K562 (cell line): ENCODE data around the gene LIMS2. TPM values are rescaled to one million over a fixed set of nuclear protein-coding genes. Genes with fewer than 3 reads are reported as not detected.

Experiments used
- AFF1 ChIP-seq, 2 experiments: fragments of 450-650 bp; IDR thresholded peaks; 2 replicates each; pipeline ENCODE4 v1.6.1; 2018; ENCODE audit warnings: mild to moderate bottlenecking in 2 of 2, low read depth in 1 of 2; ENCODE audit not compliant: partially characterized antibody in 2 of 2
- CBX5 ChIP-seq: IDR thresholded peaks from 2 replicates; pipeline ENCODE4 v1.6.1; 2014; ENCODE audit warnings: low read depth, borderline replicate concordance
- CCAR2 ChIP-seq: fragments of 200-400 bp; formaldehyde crosslinking; IDR thresholded peaks from 2 replicates; pipeline ENCODE4 v1.6.1; 2017; ENCODE audit warnings: mild to moderate bottlenecking, low read depth, low read length
- DPF2 ChIP-seq: fragments of 450-650 bp; IDR thresholded peaks from 2 replicates; pipeline ENCODE4 v1.6.1; 2016
- ESRRB ChIP-seq: fragments of 250-450 bp; sonication (Bioruptor Pico); IDR thresholded peaks from 2 replicates; pipeline ENCODE4 v1.5.0; 2020; ENCODE audit warnings: mild to moderate bottlenecking, moderate library complexity, borderline replicate concordance
- GABPB1 ChIP-seq: sonication (generic); formaldehyde crosslinking; IDR thresholded peaks from 2 replicates; pipeline ENCODE4 v1.8.0; 2022; ENCODE audit warnings: mild to moderate bottlenecking, missing genetic modification reagents
- HDAC2 ChIP-seq: fragments of 450-650 bp; IDR thresholded peaks from 2 replicates; pipeline ENCODE4 v1.6.1; 2016; ENCODE audit warnings: mild to moderate bottlenecking
- NR2C1 ChIP-seq, 2 experiments: fragments of 450-650 bp; IDR thresholded peaks; 2 replicates each; pipeline ENCODE4 v1.6.1; 2017; ENCODE audit warnings: mild to moderate bottlenecking in 2 of 2, antibody characterized with exemption in 1 of 2, inconsistent platforms in 1 of 2, missing compliant biosample characterization in 1 of 2, missing genetic modification characterization in 1 of 2
- POLR2AphosphoS5 ChIP-seq: IDR thresholded peaks from 2 replicates; pipeline ENCODE4 v1.6.1; 2011; ENCODE audit warnings: mild to moderate bottlenecking, low read depth, low read length, moderate library complexity; ENCODE audit not compliant: control insufficient read depth, insufficient read depth
- SIX5 ChIP-seq, 2 experiments: IDR thresholded peaks; 2 replicates each; pipeline ENCODE4 v1.6.1; 2011; ENCODE audit warnings: low read length in 2 of 2, borderline replicate concordance in 1 of 2, low read depth in 1 of 2, mild to moderate bottlenecking in 1 of 2, moderate library complexity in 1 of 2; ENCODE audit not compliant: insufficient read depth in 1 of 2
- SNRNP70 ChIP-seq: fragments of 200-400 bp; formaldehyde crosslinking; optimal IDR thresholded peaks from 2 replicates; pipeline ENCODE3; 2017; ENCODE audit warnings: low read depth, low read length
- TAF1 ChIP-seq: IDR thresholded peaks from 2 replicates; pipeline ENCODE4 v1.6.1; 2011; ENCODE audit warnings: mild to moderate bottlenecking, low read length, moderate library complexity; ENCODE audit not compliant: insufficient read depth, control insufficient read depth, severe bottlenecking; ENCODE audit errors: extremely low read depth
- TFAP4 ChIP-seq: sonication (generic); formaldehyde crosslinking; IDR thresholded peaks from 2 replicates; pipeline ENCODE4 v1.8.0; 2022; ENCODE audit warnings: missing genetic modification reagents, mild to moderate bottlenecking, moderate library complexity, borderline replicate concordance
- ZBTB11 ChIP-seq, 3 experiments: fragments of 200-800 bp in 1 of 3; fragments of 250-450 bp in 1 of 3; fragments of 450-650 bp in 1 of 3; sonication (Bioruptor Pico) in 1 of 3; sonication (Bioruptor generic) in 1 of 3; formaldehyde crosslinking in 1 of 3; IDR thresholded peaks; 2 replicates each; pipeline versions ENCODE4 v1.6.1 to v1.8.0; 2016 to 2022; ENCODE audit warnings: mild to moderate bottlenecking in 2 of 3, missing genetic modification characterization in 2 of 3, missing compliant biosample characterization in 1 of 3, moderate library complexity in 1 of 3
- polyA plus RNA-seq, 8 experiments: library from polyadenylated mRNA; depleted of rRNA in 4 of 8; stranded (reverse) in 5 of 8; unstranded in 3 of 8; fragments of >200 nt; fragmentation: Nextera tagmentation in 2 of 8; fragmentation: Illumina TruSeq in 1 of 8; extraction: Ambion mirVana in 2 of 8; extraction: Trizol in 1 of 8; gene quantifications; 2 replicates each; pipeline versions ENCODE4 v1.2.1 to v1.2.3, GENCODE V29; 2011 to 2014; ENCODE audit warnings: inconsistent platforms in 1 of 8, missing spikeins in 1 of 8
- total RNA-seq, 7 experiments: library from RNA; depleted of rRNA in 6 of 7; stranded (reverse); fragments of >200 nt in 6 of 7; fragmentation: Illumina TruSeq in 2 of 7; extraction: Trizol in 2 of 7; gene quantifications; 2 replicates each; pipeline versions ENCODE4 v1.2.1 to v1.2.3, GENCODE V29; 2011 to 2021; ENCODE audit warnings: low replicate concordance in 1 of 7

LIMS2 gene
- total and polyA plus RNA-seq, 9 of the 15 experiments (the other 6 are each of a cell fraction or from before 2014, with no cell fraction given) = 0.04 to 0.22 TPM; not detected in 7

GRCh38 chr2:127700527-127701192 lies 25.3 kb upstream of the LIMS2 start (continued):
- TF ChIP-seq ZBTB11 (CRISPR knock-in tag; IDR thresholded peaks at IDR 0.05) (no peak), TFAP4 (CRISPR knock-in tag) (peak; percentile 94), SNRNP70 (no peak), DPF2 (0 out of 2 replicates have a peak, but pooled peaks have one; percentile 60), AFF1 (IDR thresholded peaks at IDR 0.05; ENCODE audit: low read depth in 1 of 2, partially characterized antibody in 2 of 2) (peak; percentile 13 to 50), CCAR2 (no peak), POLR2AphosphoS5 (0 out of 2 replicates have a peak, but pooled peaks have one; percentile 45), HDAC2 (peak; percentile 80; the same call in 1 of the 2 replicates), ESRRB (no peak), NR2C1 (IDR thresholded peaks at IDR 0.05) (peak; percentile 68), NR2C1 (tag; IDR thresholded peaks at IDR 0.05) (no peak; the same call in none of the 2 replicates), TAF1 (peak; percentile 62), CBX5 (no peak), SIX5 (IDR thresholded peaks at IDR 0.05; ENCODE audit: borderline replicate concordance in 1 of 2, insufficient read depth in 1 of 2, low read depth in 1 of 2, low read length in 2 of 2) (0 out of 4 replicates have a peak, but pooled peaks of 1 of the 2 experiments have one; percentile 17), GABPB1 (no peak)
